Liver (tissue), 9 donors: ENCODE data around the gene ST3GAL5. TPM values are rescaled to one million over a fixed set of nuclear protein-coding genes. Genes with fewer than 3 reads are reported as not detected.

Experiments
- DNase-seq: peaks from one replicate; pipeline ENCODE4 v3.0.0-alpha.2; 2017; ENCODE audit warnings: low spot score
- H3K27ac ChIP-seq, 2 donors: one replicate each; pipeline ENCODE4 v1.7.0; 2013; ENCODE audit warnings: inconsistent platforms in 2 of 2, low read length in 2 of 2, control low read depth in 1 of 2, low read depth in 1 of 2, mild to moderate bottlenecking in 1 of 2
- H3K27me3 ChIP-seq, 4 donors: one replicate each; pipeline versions ENCODE4 v1.6.1 to v1.7.0; 2013; ENCODE audit warnings: low read length in 3 of 4, inconsistent platforms in 1 of 4, mild to moderate bottlenecking in 1 of 4, moderate library complexity in 1 of 4; ENCODE audit not compliant: control insufficient read depth in 4 of 4, insufficient read depth in 4 of 4
- H3K36me3 ChIP-seq, 4 donors: one replicate each; pipeline versions ENCODE4 v1.6.1 to v1.7.0; 2013; ENCODE audit warnings: low read length in 3 of 4, mild to moderate bottlenecking in 3 of 4, low read depth in 1 of 4, moderate library complexity in 1 of 4; ENCODE audit not compliant: control insufficient read depth in 4 of 4, insufficient read depth in 3 of 4
- H3K4me1 ChIP-seq, 4 donors: one replicate each; pipeline versions ENCODE4 v1.6.1 to v1.7.0; 2013; ENCODE audit warnings: low read length in 3 of 4, mild to moderate bottlenecking in 3 of 4, moderate library complexity in 1 of 4; ENCODE audit not compliant: control insufficient read depth in 4 of 4, insufficient read depth in 4 of 4
- H3K4me3 ChIP-seq, 3 donors: one replicate each; pipeline versions ENCODE4 v1.6.1 to v1.7.0; 2013; ENCODE audit warnings: low read length in 3 of 3, control low read depth in 1 of 3, low read depth in 1 of 3, mild to moderate bottlenecking in 1 of 3
- H3K9ac ChIP-seq, 2 donors: one replicate each; pipeline ENCODE4 v1.7.0; 2013; ENCODE audit warnings: low read length in 2 of 2, mild to moderate bottlenecking in 2 of 2, moderate library complexity in 2 of 2, control low read depth in 1 of 2, low read depth in 1 of 2
- H3K9me3 ChIP-seq, 4 donors: one replicate each; pipeline versions ENCODE4 v1.6.1 to v1.7.0; 2013; ENCODE audit warnings: low read length in 3 of 4; ENCODE audit not compliant: control insufficient read depth in 4 of 4
- EGR1 ChIP-seq, 2 donors: IDR thresholded peaks; 2 replicates each; pipeline ENCODE4 v1.6.1; 2016 to 2018; ENCODE audit warnings: antibody characterized with exemption in 2 of 2, low read depth in 2 of 2
- FOXA1 ChIP-seq: IDR thresholded peaks from 2 replicates; pipeline ENCODE4 v1.6.1; 2016; ENCODE audit warnings: antibody characterized with exemption
- FOXA2 ChIP-seq: IDR thresholded peaks from 2 replicates; pipeline ENCODE4 v1.6.1; 2016; ENCODE audit warnings: antibody characterized with exemption
- HNF4A ChIP-seq, 2 donors: conservative IDR thresholded peaks; 2 replicates each; pipeline ENCODE4 v1.6.1; 2016; ENCODE audit warnings: antibody characterized with exemption in 2 of 2, mild to moderate bottlenecking in 2 of 2
- JUND ChIP-seq, 2 donors: IDR thresholded peaks; 2 replicates each; pipeline ENCODE4 v1.6.1; 2016; ENCODE audit warnings: antibody characterized with exemption in 2 of 2
- MAX ChIP-seq: IDR thresholded peaks from 2 replicates; pipeline ENCODE4 v1.6.1; 2016; ENCODE audit warnings: antibody characterized with exemption
- NR2F2 ChIP-seq: IDR thresholded peaks from 2 replicates; pipeline ENCODE4 v1.6.1; 2016; ENCODE audit warnings: antibody characterized with exemption
- RAD21 ChIP-seq, 2 donors: IDR thresholded peaks; 2 replicates each; pipeline ENCODE4 v1.6.1; 2016; ENCODE audit warnings: antibody characterized with exemption in 2 of 2, mild to moderate bottlenecking in 2 of 2
- RXRA ChIP-seq, 2 donors: IDR thresholded peaks; 2 replicates each; pipeline ENCODE4 v1.6.1; 2017 to 2018; ENCODE audit warnings: antibody characterized with exemption in 2 of 2, mild to moderate bottlenecking in 1 of 2
- TAF1 ChIP-seq: conservative IDR thresholded peaks from 2 replicates; pipeline ENCODE4 v1.6.1; 2016; ENCODE audit warnings: antibody characterized with exemption, mild to moderate bottlenecking
- YY1 ChIP-seq: IDR thresholded peaks from 2 replicates; pipeline ENCODE4 v1.6.1; 2016; ENCODE audit warnings: antibody characterized with exemption, mild to moderate bottlenecking
- ZBTB33 ChIP-seq: IDR thresholded peaks from 2 replicates; pipeline ENCODE4 v1.6.1; 2016; ENCODE audit warnings: antibody characterized with exemption
- WGBS: extraction: QIAGEN DNeasy Blood & Tissue Kit; methylation state at CpG from one replicate; pipeline ENCODE4 v1.1.7; 2013; 5-methylcytosine and 5-hydroxymethylcytosine counted together
- polyA plus RNA-seq, 2 donors: library from polyadenylated mRNA; stranded (reverse) in 1 of 2; unstranded in 1 of 2; fragments of 200-250 nt in 1 of 2; fragments of >200 nt in 1 of 2; fragmentation: Nextera tagmentation in 1 of 2; extraction: Ambion mirVana in 1 of 2; gene quantifications; one replicate each; pipeline versions ENCODE4 v1.2.1 to v1.2.3, GENCODE V29; 2013 to 2015
- total RNA-seq, 2 donors: library from RNA; depleted of rRNA; stranded (reverse); fragments of >200 nt; gene quantifications; one replicate each; pipeline ENCODE4 v1.2.3, GENCODE V29; 2014
- TF ChIP-seq, protein P1 (sequence below): IDR thresholded peaks from 2 replicates; pipeline ENCODE4 v1.6.1; 2016; ENCODE audit warnings: antibody characterized with exemption, mild to moderate bottlenecking
- TF ChIP-seq, protein P2 (sequence below): IDR thresholded peaks from 2 replicates; pipeline ENCODE4 v1.6.1; 2016; ENCODE audit warnings: antibody characterized with exemption
- donor health status: healthy.
- donor health status: healthy.
- donor health status: healthy.
- donor health status: healthy.
- donor health status: healthy.

The ST3GAL5 gene
- total and polyA plus RNA-seq, 4 donors = 4.5 to 17.0 (median 9.0) TPM

GRCh38 chr2:85813982-85814801, 74.6 kb downstream of the ST3GAL5 start (continued):
- TF ChIP-seq, protein P1, sequence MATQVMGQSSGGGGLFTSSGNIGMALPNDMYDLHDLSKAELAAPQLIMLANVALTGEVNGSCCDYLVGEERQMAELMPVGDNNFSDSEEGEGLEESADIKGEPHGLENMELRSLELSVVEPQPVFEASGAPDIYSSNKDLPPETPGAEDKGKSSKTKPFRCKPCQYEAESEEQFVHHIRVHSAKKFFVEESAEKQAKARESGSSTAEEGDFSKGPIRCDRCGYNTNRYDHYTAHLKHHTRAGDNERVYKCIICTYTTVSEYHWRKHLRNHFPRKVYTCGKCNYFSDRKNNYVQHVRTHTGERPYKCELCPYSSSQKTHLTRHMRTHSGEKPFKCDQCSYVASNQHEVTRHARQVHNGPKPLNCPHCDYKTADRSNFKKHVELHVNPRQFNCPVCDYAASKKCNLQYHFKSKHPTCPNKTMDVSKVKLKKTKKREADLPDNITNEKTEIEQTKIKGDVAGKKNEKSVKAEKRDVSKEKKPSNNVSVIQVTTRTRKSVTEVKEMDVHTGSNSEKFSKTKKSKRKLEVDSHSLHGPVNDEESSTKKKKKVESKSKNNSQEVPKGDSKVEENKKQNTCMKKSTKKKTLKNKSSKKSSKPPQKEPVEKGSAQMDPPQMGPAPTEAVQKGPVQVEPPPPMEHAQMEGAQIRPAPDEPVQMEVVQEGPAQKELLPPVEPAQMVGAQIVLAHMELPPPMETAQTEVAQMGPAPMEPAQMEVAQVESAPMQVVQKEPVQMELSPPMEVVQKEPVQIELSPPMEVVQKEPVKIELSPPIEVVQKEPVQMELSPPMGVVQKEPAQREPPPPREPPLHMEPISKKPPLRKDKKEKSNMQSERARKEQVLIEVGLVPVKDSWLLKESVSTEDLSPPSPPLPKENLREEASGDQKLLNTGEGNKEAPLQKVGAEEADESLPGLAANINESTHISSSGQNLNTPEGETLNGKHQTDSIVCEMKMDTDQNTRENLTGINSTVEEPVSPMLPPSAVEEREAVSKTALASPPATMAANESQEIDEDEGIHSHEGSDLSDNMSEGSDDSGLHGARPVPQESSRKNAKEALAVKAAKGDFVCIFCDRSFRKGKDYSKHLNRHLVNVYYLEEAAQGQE = no peak

DNA sequence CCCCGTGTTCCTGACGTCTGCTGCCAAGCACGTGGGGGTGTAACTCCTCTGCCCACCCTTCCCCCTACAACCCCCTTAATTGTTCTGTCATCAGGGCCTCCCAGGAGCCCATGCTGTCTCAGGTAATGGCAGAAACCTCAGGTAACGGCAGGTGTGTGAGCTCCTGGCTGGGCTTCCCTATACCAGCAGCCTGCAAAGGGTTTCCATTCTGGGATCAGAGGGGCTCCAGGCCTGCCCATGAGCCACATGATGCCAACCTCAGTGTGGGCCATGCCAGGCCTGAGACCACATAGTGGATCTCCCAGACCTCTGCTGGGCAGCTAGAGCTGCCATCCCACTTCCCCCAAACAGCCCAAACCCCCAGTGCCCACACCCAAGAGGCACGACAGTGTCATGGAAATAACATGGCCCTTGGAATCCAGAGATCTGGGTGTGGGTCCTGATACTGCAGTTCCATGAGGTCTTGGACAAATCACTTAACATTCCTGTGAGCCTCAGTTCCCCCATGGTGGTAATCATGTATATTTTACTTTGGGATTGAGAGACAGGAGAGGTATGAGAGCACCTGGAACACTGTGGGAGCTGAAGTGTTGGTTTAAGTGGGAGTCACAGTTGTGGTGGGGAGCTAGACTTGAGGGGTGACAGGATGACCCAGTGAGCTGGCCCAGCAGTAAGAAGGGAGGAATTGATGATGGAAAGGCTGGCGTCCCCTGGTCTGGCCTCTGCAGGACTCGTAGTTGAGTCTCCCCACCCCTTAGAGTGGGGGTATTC, 75.4 kb downstream of the ST3GAL5 start:
- DNase-seq = no peak
- WGBS = 92% methylated on average over 7 of the region's 7 CpGs
- Histone ChIP-seq H3K4me3 (no peak overlapping the region), H3K4me1 (peaks cover 0 to 20% (median 7%) of the 10 kb centered on the region in 4 donors), H3K36me3 (no peaks in the 10 kb centered on the region), H3K27ac (no peak overlapping the region), H3K9me3 (no peaks in the 10 kb centered on the region), H3K9ac (no peak overlapping the region), H3K27me3 (no peaks in the 10 kb centered on the region)
- TF ChIP-seq, protein P2, sequence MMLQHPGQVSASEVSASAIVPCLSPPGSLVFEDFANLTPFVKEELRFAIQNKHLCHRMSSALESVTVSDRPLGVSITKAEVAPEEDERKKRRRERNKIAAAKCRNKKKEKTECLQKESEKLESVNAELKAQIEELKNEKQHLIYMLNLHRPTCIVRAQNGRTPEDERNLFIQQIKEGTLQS = no peak

GRCh38 chr2:85812094-85812735, 76.6 kb downstream of the ST3GAL5 start:
- no peaks in the 10 kb centered on the region for H3K36me3 ChIP-seq
- no peaks in the 10 kb centered on the region for H3K9me3 ChIP-seq
- no peak for TF ChIP-seq FOXA2
- no peak for TF ChIP-seq EGR1 (IDR thresholded peaks at IDR 0.05; ENCODE audit: low read depth in 2 of 2)
- TF ChIP-seq TAF1 = no peak
- no peak for TF ChIP-seq ZBTB33
- peak; percentile 77 for TF ChIP-seq RXRA (IDR thresholded peaks at IDR 0.05)
- no peak for TF ChIP-seq RAD21 (IDR thresholded peaks at IDR 0.05)
- peak in 1 of 2 donors; percentile 43 for TF ChIP-seq HNF4A (conservative IDR thresholded peaks at IDR 0.05)
- TF ChIP-seq MAX = no peak
- TF ChIP-seq YY1 = no peak
- no peak for TF ChIP-seq JUND (IDR thresholded peaks at IDR 0.05)
- TF ChIP-seq, protein P2 = no peak
- TF ChIP-seq NR2F2 = no peak
- no peak for TF ChIP-seq FOXA1
- no peak overlapping the region for H3K4me3 ChIP-seq
- no peak overlapping the region for H3K27ac ChIP-seq
- no peak for DNase-seq
- WGBS = 76% methylated on average over 10 of the region's 10 CpGs
- no peak overlapping the region for H3K9ac ChIP-seq
- no peaks in the 10 kb centered on the region for H3K27me3 ChIP-seq
- peaks cover 5 to 28% (median 13%) of the 10 kb centered on the region in 4 donors for H3K4me1 ChIP-seq
